GM12865 (cell line): Measurements from ENCODE around the gene HSP90AB1.

Experiments used
- DNase-seq: peaks from one replicate; pipeline ENCODE4 v3.0.0; 2010; ENCODE audit warnings: low read depth
- H3K4me3 ChIP-seq: 2 replicates; pipeline ENCODE4 v1.5.1; 2011; ENCODE audit warnings: mild to moderate bottlenecking, low read depth, low read length, control low read depth
- TF ChIP-seq, protein P1 (sequence below): IDR thresholded peaks from 2 replicates; pipeline ENCODE4 v1.5.1; 2011; ENCODE audit warnings: low read length, control low read depth, low read depth, inconsistent platforms; ENCODE audit not compliant: insufficient read depth; ENCODE audit errors: missing control alignments

HSP90AB1 gene

DNA sequence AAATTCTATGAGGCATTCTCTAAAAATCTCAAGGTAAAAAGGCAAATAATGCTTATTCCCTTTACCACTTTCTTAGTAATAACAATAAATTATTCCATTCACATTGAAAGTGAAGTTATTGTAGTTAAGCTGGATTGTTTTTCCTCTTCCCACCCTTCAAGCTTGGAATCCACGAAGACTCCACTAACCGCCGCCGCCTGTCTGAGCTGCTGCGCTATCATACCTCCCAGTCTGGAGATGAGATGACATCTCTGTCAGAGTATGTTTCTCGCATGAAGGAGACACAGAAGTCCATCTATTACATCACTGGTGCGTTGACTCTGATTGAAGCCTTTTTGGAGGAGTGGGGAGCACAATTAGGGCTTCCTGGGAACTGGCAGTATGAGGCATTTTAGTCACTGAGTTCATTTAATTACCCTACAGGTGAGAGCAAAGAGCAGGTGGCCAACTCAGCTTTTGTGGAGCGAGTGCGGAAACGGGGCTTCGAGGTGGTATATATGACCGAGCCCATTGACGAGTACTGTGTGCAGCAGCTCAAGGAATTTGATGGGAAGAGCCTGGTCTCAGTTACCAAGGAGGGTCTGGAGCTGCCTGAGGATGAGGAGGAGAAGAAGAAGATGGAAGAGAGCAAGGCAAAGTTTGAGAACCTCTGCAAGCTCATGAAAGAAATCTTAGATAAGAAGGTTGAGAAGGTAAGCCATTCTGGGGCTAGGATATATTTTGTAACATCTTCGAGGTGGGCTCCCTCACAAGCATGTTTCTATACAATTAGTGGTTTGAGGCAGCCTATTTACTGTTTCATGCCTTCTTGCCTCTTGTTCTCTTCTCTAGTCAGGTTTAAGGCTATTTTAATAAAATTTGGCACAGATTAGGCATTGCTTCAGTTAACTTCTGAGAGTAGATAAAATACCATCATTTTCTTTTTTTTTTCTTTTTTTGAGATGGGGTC lies 4.9 kb downstream of the HSP90AB1 start:
- TF ChIP-seq, protein P1, sequence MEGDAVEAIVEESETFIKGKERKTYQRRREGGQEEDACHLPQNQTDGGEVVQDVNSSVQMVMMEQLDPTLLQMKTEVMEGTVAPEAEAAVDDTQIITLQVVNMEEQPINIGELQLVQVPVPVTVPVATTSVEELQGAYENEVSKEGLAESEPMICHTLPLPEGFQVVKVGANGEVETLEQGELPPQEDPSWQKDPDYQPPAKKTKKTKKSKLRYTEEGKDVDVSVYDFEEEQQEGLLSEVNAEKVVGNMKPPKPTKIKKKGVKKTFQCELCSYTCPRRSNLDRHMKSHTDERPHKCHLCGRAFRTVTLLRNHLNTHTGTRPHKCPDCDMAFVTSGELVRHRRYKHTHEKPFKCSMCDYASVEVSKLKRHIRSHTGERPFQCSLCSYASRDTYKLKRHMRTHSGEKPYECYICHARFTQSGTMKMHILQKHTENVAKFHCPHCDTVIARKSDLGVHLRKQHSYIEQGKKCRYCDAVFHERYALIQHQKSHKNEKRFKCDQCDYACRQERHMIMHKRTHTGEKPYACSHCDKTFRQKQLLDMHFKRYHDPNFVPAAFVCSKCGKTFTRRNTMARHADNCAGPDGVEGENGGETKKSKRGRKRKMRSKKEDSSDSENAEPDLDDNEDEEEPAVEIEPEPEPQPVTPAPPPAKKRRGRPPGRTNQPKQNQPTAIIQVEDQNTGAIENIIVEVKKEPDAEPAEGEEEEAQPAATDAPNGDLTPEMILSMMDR: no peak
- no peak overlapping the region for H3K4me3 ChIP-seq
- no peak for DNase-seq

DNA sequence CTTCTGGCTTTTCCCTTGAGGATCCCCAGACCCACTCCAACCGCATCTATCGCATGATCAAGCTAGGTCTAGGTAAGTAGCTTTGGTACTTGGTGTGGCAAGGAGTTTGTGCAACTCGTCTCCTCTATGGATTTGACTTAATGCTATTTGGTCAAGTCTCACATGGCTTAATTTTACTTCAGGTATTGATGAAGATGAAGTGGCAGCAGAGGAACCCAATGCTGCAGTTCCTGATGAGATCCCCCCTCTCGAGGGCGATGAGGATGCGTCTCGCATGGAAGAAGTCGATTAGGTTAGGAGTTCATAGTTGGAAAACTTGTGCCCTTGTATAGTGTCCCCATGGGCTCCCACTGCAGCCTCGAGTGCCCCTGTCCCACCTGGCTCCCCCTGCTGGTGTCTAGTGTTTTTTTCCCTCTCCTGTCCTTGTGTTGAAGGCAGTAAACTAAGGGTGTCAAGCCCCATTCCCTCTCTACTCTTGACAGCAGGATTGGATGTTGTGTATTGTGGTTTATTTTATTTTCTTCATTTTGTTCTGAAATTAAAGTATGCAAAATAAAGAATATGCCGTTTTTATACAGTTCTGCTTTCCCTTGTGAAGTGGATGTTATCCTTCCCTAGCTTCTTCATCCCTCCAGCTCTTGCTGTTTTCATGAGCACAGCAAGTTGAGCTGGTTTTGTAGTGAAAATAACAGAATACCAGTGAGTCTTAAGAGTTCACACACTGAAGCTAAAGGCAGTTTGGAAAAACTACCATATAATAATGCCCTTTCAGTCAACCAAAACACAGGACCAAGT lies 6.6 kb downstream of the HSP90AB1 start:
- no peak overlapping the region for H3K4me3 ChIP-seq
- DNase-seq: peak; percentile 50
- TF ChIP-seq, protein P1: peak; percentile 54

DNA sequence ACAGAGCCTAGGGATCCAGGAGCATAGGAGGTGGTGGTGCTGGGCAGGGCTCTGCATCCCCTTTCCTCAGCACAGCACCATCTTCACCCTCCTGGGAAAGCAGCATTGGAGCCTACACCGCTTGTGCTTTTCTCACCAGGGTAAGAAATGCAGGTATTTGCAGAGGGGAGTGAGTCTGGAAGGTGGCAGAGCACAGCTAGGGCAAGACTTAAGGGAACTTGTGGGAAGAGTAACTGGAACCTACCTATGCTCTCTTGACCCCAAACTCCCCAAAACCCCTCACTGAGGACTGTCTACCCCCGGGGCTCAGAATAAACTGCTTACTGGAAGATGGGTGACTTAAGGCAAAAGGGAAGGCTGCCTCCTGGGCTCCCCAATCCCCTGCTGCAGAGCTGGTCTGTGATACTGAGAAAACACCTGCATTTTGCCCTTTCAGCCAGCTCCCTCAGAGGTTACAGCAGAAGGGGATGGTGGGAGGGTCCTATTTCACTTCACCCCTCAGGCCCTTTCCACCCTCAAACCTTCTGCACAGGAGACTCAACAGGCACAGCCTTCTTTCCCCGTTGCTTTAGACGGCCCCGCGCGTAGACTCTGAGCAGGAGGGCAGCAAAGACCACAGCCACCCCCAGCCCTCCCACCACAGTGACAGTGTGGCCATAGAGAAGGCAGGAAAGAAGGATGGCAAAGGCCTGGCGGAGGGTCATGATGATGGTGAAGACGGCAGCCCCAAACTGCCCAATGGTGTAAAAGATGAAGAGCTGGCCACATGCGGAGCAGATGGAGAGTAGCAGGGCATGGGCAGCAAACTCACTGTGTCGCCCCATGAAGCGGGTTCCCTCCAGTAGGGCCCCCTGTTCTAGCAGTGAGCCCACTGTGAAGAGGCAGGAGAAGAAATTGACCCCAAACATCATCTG lies 7.5 kb downstream of the HSP90AB1 start:
- TF ChIP-seq, protein P1: no peak
- DNase-seq: peak; percentile 35
- no peak overlapping the region for H3K4me3 ChIP-seq

DNA sequence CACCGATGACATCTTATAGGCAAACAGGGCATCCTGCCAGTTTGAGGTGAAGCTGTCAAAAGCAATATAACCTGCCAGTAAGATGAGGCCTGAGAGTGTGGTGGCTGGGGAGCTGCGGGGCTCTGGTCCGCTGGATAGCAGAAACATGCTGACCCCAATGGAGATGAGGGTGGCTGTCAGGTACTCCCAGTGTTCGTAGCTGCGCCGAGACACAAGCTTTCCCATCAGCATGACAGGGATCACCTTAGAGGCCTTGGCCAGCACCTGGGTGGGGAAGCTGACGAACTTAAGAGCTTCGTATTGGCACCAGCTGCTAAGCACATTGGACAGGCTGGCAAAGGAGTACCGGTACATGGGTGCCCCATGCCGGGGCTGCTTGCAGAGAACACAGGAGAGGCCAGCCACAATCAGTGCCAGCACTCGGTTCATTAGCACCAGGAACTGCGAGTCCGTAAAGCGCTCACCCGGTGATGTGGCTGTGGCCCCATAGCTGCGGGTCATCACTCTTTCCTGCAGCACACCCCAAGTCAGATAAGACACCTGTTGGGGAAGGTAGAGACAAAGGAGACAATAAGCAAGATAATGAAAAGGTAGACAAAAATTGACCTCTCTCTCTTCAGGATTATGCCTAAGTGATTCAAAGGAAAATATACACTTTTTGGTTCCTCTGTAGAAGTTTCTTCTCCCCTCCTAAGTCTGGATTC lies 8.4 kb downstream of the HSP90AB1 start:
- DNase-seq: peak; percentile 55
- TF ChIP-seq, protein P1: no peak
- peak overlapping the region; percentile 87 for H3K4me3 ChIP-seq

DNA sequence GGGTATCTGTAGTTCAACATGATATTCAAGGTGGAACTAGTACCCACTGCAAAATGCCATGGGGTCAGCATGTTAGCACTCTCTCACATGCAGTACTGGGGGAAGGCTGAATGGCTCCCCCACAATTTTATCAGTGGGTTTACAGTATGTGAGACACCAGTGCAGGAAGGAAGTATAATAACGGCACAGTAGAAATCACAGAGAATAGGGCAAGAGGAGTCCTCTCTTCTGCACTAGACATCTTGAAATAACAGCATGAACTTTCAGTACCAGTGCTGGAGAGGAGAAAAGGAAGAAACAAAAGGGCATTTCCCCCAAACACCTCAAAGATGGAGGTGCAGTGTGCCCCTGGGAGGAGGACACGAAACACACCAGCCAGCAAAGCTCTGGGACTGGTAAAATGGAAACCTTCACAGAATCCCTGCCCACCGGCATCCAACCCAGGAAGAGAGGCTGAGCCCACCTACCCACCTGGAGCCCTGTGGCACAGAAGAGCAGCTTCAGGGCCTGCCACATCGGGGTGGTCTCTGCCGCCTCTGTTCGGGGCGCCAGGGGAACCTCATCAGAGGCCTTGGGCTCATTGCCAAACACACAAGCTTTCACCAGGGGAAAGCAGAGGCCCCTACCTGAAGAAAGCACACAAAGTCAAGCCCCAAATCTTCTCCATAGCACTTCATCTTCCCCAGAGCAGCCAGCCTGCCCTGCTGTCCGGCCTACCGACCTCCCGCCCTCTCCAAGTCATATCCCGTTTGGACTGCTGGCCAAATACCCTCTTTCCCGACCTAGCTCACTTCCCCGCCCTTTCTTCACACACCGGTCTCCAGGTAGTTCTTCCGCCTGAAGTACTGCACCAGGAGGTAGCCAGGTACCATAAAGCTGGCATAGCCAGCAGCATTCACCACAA lies 9.2 kb downstream of the HSP90AB1 start:
- peak overlapping the region; percentile 87 for H3K4me3 ChIP-seq
- TF ChIP-seq, protein P1: no peak
- DNase-seq: peak; percentile 32
